ENCODE results near the gene UNC5C.

- no peak for TF ChIP-seq OSR2 (tag by site-specific recombination; IDR thresholded peaks at IDR 0.05)
- TF ChIP-seq YY1 (tag by site-specific recombination; IDR thresholded peaks at IDR 0.05), result no peak
- TF ChIP-seq, protein P1, sequence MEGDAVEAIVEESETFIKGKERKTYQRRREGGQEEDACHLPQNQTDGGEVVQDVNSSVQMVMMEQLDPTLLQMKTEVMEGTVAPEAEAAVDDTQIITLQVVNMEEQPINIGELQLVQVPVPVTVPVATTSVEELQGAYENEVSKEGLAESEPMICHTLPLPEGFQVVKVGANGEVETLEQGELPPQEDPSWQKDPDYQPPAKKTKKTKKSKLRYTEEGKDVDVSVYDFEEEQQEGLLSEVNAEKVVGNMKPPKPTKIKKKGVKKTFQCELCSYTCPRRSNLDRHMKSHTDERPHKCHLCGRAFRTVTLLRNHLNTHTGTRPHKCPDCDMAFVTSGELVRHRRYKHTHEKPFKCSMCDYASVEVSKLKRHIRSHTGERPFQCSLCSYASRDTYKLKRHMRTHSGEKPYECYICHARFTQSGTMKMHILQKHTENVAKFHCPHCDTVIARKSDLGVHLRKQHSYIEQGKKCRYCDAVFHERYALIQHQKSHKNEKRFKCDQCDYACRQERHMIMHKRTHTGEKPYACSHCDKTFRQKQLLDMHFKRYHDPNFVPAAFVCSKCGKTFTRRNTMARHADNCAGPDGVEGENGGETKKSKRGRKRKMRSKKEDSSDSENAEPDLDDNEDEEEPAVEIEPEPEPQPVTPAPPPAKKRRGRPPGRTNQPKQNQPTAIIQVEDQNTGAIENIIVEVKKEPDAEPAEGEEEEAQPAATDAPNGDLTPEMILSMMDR (tag by site-specific recombination; IDR thresholded peaks at IDR 0.05), result no peak
- TF ChIP-seq ZNF416 (tag by site-specific recombination; IDR thresholded peaks at IDR 0.05), result no peak
- no peak for TF ChIP-seq ZNF184 (tag by site-specific recombination; IDR thresholded peaks at IDR 0.05)
- TF ChIP-seq ZNF639 (tag by site-specific recombination; IDR thresholded peaks at IDR 0.05), result no peak
- TF ChIP-seq GLI2 (tag by site-specific recombination; IDR thresholded peaks at IDR 0.05; ENCODE audit: borderline replicate concordance, low read depth), result no peak
- TF ChIP-seq ZNF792 (tag by site-specific recombination; IDR thresholded peaks at IDR 0.05), result no peak
- TF ChIP-seq ZBTB1 (tag by site-specific recombination; IDR thresholded peaks at IDR 0.05), result no peak
- TF ChIP-seq ZFP3 (tag by site-specific recombination; IDR thresholded peaks at IDR 0.05; ENCODE audit: low read depth), result no peak
- no peak for TF ChIP-seq ZXDB (tag by site-specific recombination; IDR thresholded peaks at IDR 0.05)
- TF ChIP-seq ZNF391 (tag by site-specific recombination; IDR thresholded peaks at IDR 0.05; ENCODE audit: borderline replicate concordance, low read depth), result no peak
- no peak for TF ChIP-seq ZSCAN30 (tag by site-specific recombination; IDR thresholded peaks at IDR 0.05)
Observed at GRCh38 chr4:95462921-95463320, 85.9 kb downstream of the UNC5C start.

Data from HEK293 (cell line).